H1 (cell line): ENCODE results near the gene SUSD6. TPM values are rescaled to one million over a fixed set of nuclear protein-coding genes. Genes with fewer than 3 reads are reported as not detected.

ENCODE experiments used
- CTCF ChIA-PET: fragments of 300-600 bp; sonication (Branson Sonifier 250); formaldehyde crosslinking; loops from one replicate; lab custom pipeline; 2021; ENCODE audit not compliant: partially characterized antibody; lab: Charles Lee
- POLR2A ChIA-PET: fragments of 300-600 bp; sonication (Branson Sonifier 250); formaldehyde crosslinking; loops from one replicate; lab custom pipeline; 2021; ENCODE audit warnings: inconsistent platforms; ENCODE audit not compliant: partially characterized antibody; lab: Charles Lee
- DNase-seq, 2 experiments: peaks; one replicate each; pipeline versions ENCODE4 v3.0.0 to v3.0.0-alpha.2; 2010 to 2022; ENCODE audit warnings: low spot score in 2 of 2, low read depth in 1 of 2, mixed read lengths in 1 of 2
- FAIRE-seq: peaks from 2 replicates; lab custom pipeline; 2011; peaks lifted over from hg19 to GRCh38; lab: Jason Lieb, UNC
- H2AFZ ChIP-seq: 2 replicates; pipeline ENCODE4 v1.8.1; 2012; ENCODE audit warnings: low read length, inconsistent platforms
- H2AK5ac ChIP-seq: 2 replicates; pipeline ENCODE4 v1.6.1; 2013; ENCODE audit warnings: low read depth, low read length
- H2BK120ac ChIP-seq: replicated peaks from 2 replicates; pipeline ENCODE3; 2013; ENCODE audit warnings: low read depth, low read length, inconsistent platforms
- H2BK12ac ChIP-seq: 2 replicates; pipeline ENCODE4 v1.6.1; 2013; ENCODE audit warnings: low read depth, low read length
- H2BK15ac ChIP-seq: 2 replicates; pipeline ENCODE4 v1.6.1; 2013; ENCODE audit warnings: low read length
- H2BK20ac ChIP-seq: 2 replicates; pipeline ENCODE4 v1.6.1; 2013; ENCODE audit warnings: low read length
- H2BK5ac ChIP-seq: 2 replicates; pipeline ENCODE4 v1.6.1; 2013; ENCODE audit warnings: low read depth, low read length
- H3K14ac ChIP-seq: 2 replicates; pipeline ENCODE4 v1.6.1; 2013; ENCODE audit warnings: inconsistent platforms; ENCODE audit not compliant: insufficient read length
- H3K18ac ChIP-seq: 2 replicates; pipeline ENCODE4 v1.6.1; 2013; ENCODE audit warnings: low read length; ENCODE audit errors: extremely low read depth
- H3K23ac ChIP-seq: 2 replicates; pipeline ENCODE4 v1.6.1; 2013; ENCODE audit warnings: inconsistent platforms; ENCODE audit not compliant: insufficient read length
- H3K23me2 ChIP-seq: 2 replicates; pipeline ENCODE4 v1.6.1; 2013; ENCODE audit warnings: low read depth, low read length
- H3K27ac ChIP-seq: 2 replicates; pipeline ENCODE4 v1.6.1; 2011; ENCODE audit warnings: low read depth, low read length, inconsistent platforms
- H3K27me3 ChIP-seq, 4 experiments: replicated peaks in 1 of 4; 1 replicate in 1 of 4; 2 replicates in 3 of 4; pipeline versions ENCODE4 v1.6.1 to v1.8.1; 2011 to 2013; ENCODE audit warnings: low read length in 3 of 4, mild to moderate bottlenecking in 3 of 4, inconsistent platforms in 2 of 4, mixed read lengths in 2 of 4, moderate library complexity in 1 of 4; ENCODE audit not compliant: control insufficient read depth in 3 of 4, insufficient read depth in 3 of 4; ENCODE audit errors: extremely low read depth in 1 of 4
- H3K36me3 ChIP-seq, 4 experiments: 2 replicates each; pipeline versions ENCODE4 v1.6.1 to v1.8.1; 2011 to 2013; ENCODE audit warnings: mild to moderate bottlenecking in 4 of 4, low read length in 3 of 4, moderate library complexity in 2 of 4, control low read depth in 1 of 4, inconsistent platforms in 1 of 4; ENCODE audit not compliant: insufficient read depth in 4 of 4, control insufficient read depth in 2 of 4
- H3K4ac ChIP-seq: replicated peaks from 2 replicates; pipeline ENCODE3; 2013; ENCODE audit warnings: low read length, low read depth, mixed read lengths, inconsistent platforms; ENCODE audit not compliant: insufficient read length
- H3K4me1 ChIP-seq, 4 experiments: replicated peaks in 1 of 4; 1 replicate in 1 of 4; 2 replicates in 3 of 4; pipeline versions ENCODE4 v1.6.1 to v1.8.1; 2011 to 2013; ENCODE audit warnings: low read length in 3 of 4, inconsistent platforms in 2 of 4, mixed read lengths in 1 of 4; ENCODE audit not compliant: insufficient read depth in 4 of 4, control insufficient read depth in 3 of 4
- H3K4me2 ChIP-seq, 2 experiments: 2 replicates each; pipeline versions ENCODE4 v1.6.1 to v1.8.1; 2011 to 2013; ENCODE audit warnings: low read depth in 2 of 2, low read length in 2 of 2, control low read depth in 1 of 2, inconsistent platforms in 1 of 2, mild to moderate bottlenecking in 1 of 2; ENCODE audit not compliant: insufficient read depth in 1 of 2
- H3K4me3 ChIP-seq, 4 experiments: fragments of 200-600, 300-600 bp in 1 of 4; sonication (generic), shearing (Covaris generic), sonication (Bioruptor Twin) in 1 of 4; 2 replicates each; pipeline versions ENCODE4 v1.5.1 to v1.8.1; 2011 to 2016; ENCODE audit warnings: low read length in 4 of 4, low read depth in 3 of 4, control low read depth in 2 of 4, inconsistent platforms in 2 of 4, mild to moderate bottlenecking in 2 of 4, mixed read lengths in 1 of 4, moderate library complexity in 1 of 4; ENCODE audit not compliant: insufficient read depth in 2 of 4; ENCODE audit errors: extremely low read depth in 1 of 4
- H3K56ac ChIP-seq: replicated peaks from 2 replicates; pipeline ENCODE3; 2013; ENCODE audit warnings: low read depth, mild to moderate bottlenecking, mixed read lengths, low read length, inconsistent platforms; ENCODE audit not compliant: insufficient read length
- H3K79me1 ChIP-seq: 2 replicates; pipeline ENCODE4 v1.6.1; 2013; ENCODE audit warnings: low read depth, low read length, control low read depth
- H3K79me2 ChIP-seq, 2 experiments: 2 replicates each; pipeline versions ENCODE4 v1.6.1 to v1.8.1; 2012 to 2013; ENCODE audit warnings: low read length in 2 of 2, mild to moderate bottlenecking in 2 of 2, inconsistent platforms in 1 of 2; ENCODE audit not compliant: insufficient read depth in 2 of 2, control insufficient read depth in 1 of 2
- H3K9ac ChIP-seq, 4 experiments: replicated peaks in 1 of 4; 1 replicate in 1 of 4; 2 replicates in 3 of 4; pipeline versions ENCODE4 v1.6.1 to v1.8.1; 2011 to 2013; ENCODE audit warnings: low read depth in 3 of 4, low read length in 3 of 4, control low read depth in 2 of 4, mild to moderate bottlenecking in 2 of 4, moderate library complexity in 2 of 4, inconsistent platforms in 1 of 4; ENCODE audit errors: extremely low read depth in 1 of 4
- H3K9me3 ChIP-seq, 2 experiments: 2 replicates each; pipeline versions ENCODE4 v1.6.1 to v1.8.1; 2012 to 2013; ENCODE audit warnings: mild to moderate bottlenecking in 2 of 2, moderate library complexity in 2 of 2, control low read depth in 1 of 2, inconsistent platforms in 1 of 2, low read depth in 1 of 2, low read length in 1 of 2, mixed read lengths in 1 of 2; ENCODE audit not compliant: insufficient read depth in 2 of 2
- H4K20me1 ChIP-seq, 2 experiments: replicated peaks in 1 of 2; 2 replicates each; pipeline versions ENCODE3 to v1.8.1; 2011 to 2013; ENCODE audit warnings: inconsistent platforms in 2 of 2, low read length in 2 of 2, mild to moderate bottlenecking in 1 of 2; ENCODE audit not compliant: insufficient read depth in 2 of 2, control insufficient read depth in 1 of 2
- H4K5ac ChIP-seq: 2 replicates; pipeline ENCODE4 v1.6.1; 2013; ENCODE audit warnings: low read length, low read depth, mixed read lengths, inconsistent platforms; ENCODE audit not compliant: insufficient read length
- H4K8ac ChIP-seq: 2 replicates; pipeline ENCODE4 v1.8.0; 2013; ENCODE audit warnings: mild to moderate bottlenecking, moderate library complexity, low read length, inconsistent platforms; ENCODE audit not compliant: insufficient read depth; ENCODE audit errors: extremely low read depth
- H4K91ac ChIP-seq: replicated peaks from 2 replicates; pipeline ENCODE3; 2013; ENCODE audit warnings: low read length, mixed read lengths, inconsistent platforms; ENCODE audit not compliant: insufficient read length
- POLR2A ChIP-seq, 2 experiments: IDR thresholded peaks; 1 replicate in 1 of 2; 2 replicates in 1 of 2; pipeline ENCODE4 v1.6.1; 2011; ENCODE audit warnings: low read depth in 2 of 2, low read length in 2 of 2, mild to moderate bottlenecking in 2 of 2; ENCODE audit errors: control extremely low read depth in 1 of 2
- RBBP5 ChIP-seq: IDR thresholded peaks from 2 replicates; pipeline ENCODE4 v1.7.1; 2012; ENCODE audit warnings: low read depth, mild to moderate bottlenecking, inconsistent platforms, low read length, moderate library complexity, borderline replicate concordance
- TAF7 ChIP-seq: optimal IDR thresholded peaks from 2 replicates; pipeline ENCODE3; 2011; ENCODE audit warnings: low read depth, mild to moderate bottlenecking, inconsistent platforms, low read length, moderate library complexity, borderline replicate concordance
- WGBS, 2 experiments: shearing (Covaris generic) in 1 of 2; methylation state at CpG; one replicate each; pipeline versions ENCODE4 v1.1.6 to v1.1.7; 2013 to 2015; ENCODE audit warnings: low lambda C conversion rate in 2 of 2, mixed read lengths in 2 of 2, inconsistent platforms in 1 of 2, low coverage in 1 of 2, missing lambda C conversion rate in 1 of 2; ENCODE audit not compliant: insufficient replicate concordance in 2 of 2, insufficient coverage in 1 of 2, insufficient read length in 1 of 2; ENCODE audit errors: extremely low coverage in 1 of 2, missing lambda C conversion rate in 1 of 2; 5-methylcytosine and 5-hydroxymethylcytosine counted together
- polyA plus RNA-seq, 7 experiments: library from polyadenylated mRNA; depleted of rRNA in 3 of 7; stranded (reverse) in 5 of 7; unstranded in 2 of 7; fragments of >200 nt in 5 of 7; fragments of 200-250 nt in 2 of 7; gene quantifications; 1 replicate in 5 of 7; 2 replicates in 1 of 7; 4 replicates in 1 of 7; pipeline versions ENCODE4 v1.2.1 to v1.2.3, GENCODE V29; 2011 to 2013; ENCODE audit warnings: missing spikeins in 2 of 7, mixed read lengths in 2 of 7
- total RNA-seq: library from RNA; stranded (reverse); fragmentation: NEBNext Ultra II Directional; extraction: Animal tissue kit (Norgen Biotek cat#: 25700); gene quantifications from 2 replicates; pipeline ENCODE4 v1.2.1, GENCODE V29; 2021
- TF ChIP-seq, protein P1 (sequence below): IDR thresholded peaks from 2 replicates; pipeline ENCODE4 v1.6.1; 2012; ENCODE audit warnings: inconsistent platforms

The SUSD6 gene
- total and polyA plus RNA-seq, 2 of the 8 experiments (the other 6 are each of a cell fraction or from before 2014, with no cell fraction given) = 3.0 to 3.8 TPM

DNA sequence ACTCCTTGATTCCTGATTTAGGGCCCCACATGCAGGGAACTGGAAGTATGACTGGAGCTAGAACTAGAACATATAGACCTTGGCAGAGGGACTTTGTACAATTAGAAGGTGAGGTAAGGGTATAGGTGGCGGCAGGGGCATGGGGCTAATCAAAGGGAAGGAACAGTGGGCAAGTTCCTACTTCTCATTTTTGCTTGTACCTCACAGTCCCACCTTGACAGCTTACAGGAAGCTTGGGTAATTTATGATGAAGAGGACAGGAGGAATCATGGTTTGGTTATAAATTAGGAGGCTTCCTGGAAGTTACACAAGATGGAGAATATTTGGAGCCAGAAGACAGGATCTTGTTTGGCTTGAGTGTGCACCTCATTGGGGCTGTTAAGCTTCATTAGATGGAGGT lies 33.4 kb downstream of the SUSD6 start:
- Histone ChIP-seq H2BK12ac (no peak overlapping the region), H3K36me3 (peaks cover 0 to 5% (median 0%) of the 10 kb centered on the region in 4 experiments; a peak in 1 of 8 replicates), H3K27ac (no peak overlapping the region), H3K56ac (no peak overlapping the region), H3K23me2 (no peaks in the 10 kb centered on the region), H2AK5ac (no peak overlapping the region), H4K5ac (no peak overlapping the region), H3K79me2 (no peaks in the 10 kb centered on the region), H3K18ac (no peak overlapping the region), H3K9ac (no peak overlapping the region), H4K8ac (no peak overlapping the region), H3K14ac (no peak overlapping the region), H3K27me3 (no peaks in the 10 kb centered on the region), H3K4ac (no peak overlapping the region), H3K4me3 (no peak overlapping the region), H3K4me2 (no peak overlapping the region), H2AFZ (no peak overlapping the region), H2BK20ac (no peak overlapping the region), H4K20me1 (no peaks in the 10 kb centered on the region), H2BK120ac (no peak overlapping the region), H2BK15ac (no peak overlapping the region), H2BK5ac (no peak overlapping the region), H3K4me1 (peaks cover 0 to 3% (median under 1%) of the 10 kb centered on the region in 4 experiments; a peak in 3 of 7 replicates), H3K9me3 (peaks cover 7 to 14% of the 10 kb centered on the region in 2 experiments), H3K23ac (no peak overlapping the region), H3K79me1 (no peaks in the 10 kb centered on the region), H4K91ac (no peak overlapping the region)
- WGBS, 2 experiments = 90% methylated on average over 1 of the region's 1 CpG; no CpG with 5 or more reads in 1 of the 2 experiments
- FAIRE-seq (no peak), DNase-seq (no peak)
- POLR2A ChIA-PET = interaction anchor here (1.2 kb wide), 1 partner anchor 13 kb away, joined by 3 read pairs; no protein-coding TSS in a partner anchor
- TF ChIP-seq, protein P1, sequence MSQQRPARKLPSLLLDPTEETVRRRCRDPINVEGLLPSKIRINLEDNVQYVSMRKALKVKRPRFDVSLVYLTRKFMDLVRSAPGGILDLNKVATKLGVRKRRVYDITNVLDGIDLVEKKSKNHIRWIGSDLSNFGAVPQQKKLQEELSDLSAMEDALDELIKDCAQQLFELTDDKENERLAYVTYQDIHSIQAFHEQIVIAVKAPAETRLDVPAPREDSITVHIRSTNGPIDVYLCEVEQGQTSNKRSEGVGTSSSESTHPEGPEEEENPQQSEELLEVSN = no peak
- TF ChIP-seq POLR2A (IDR thresholded peaks at IDR 0.05; ENCODE audit: control extremely low read depth in 1 of 2, low read depth in 2 of 2, low read length in 2 of 2) (no peak), TAF7 (no peak), RBBP5 (no peak)
- CTCF ChIA-PET = interaction anchor here (1.0 to 1.8 kb wide), 5 partner anchors 13 to 81 kb away, joined by 3 to 5 read pairs (median 3); no protein-coding TSS in a partner anchor
